Naive B cell (primary cell): ENCODE results near the gene NIPBL. TPM values are rescaled to one million over a fixed set of nuclear protein-coding genes. Genes with fewer than 3 reads are reported as not detected.
"Not testable (repeated sequence)": the region's sequence is repeated elsewhere in the genome, so short reads cannot be mapped to it uniquely, and the experiment has no call there.

Source experiments
- ATAC-seq, 2 donors: fragments of 150-1000 bp; cut with Tn5 transposase; 2 replicates each; pipeline ENCODE4 v1.10.0; 2021; ENCODE audit warnings: low read depth in 2 of 2, mild to moderate bottlenecking in 2 of 2, moderate library complexity in 2 of 2
- DNase-seq: peaks from one replicate; pipeline ENCODE4 v3.0.0; 2022
- H3K27ac Mint-ChIP-seq, 6 donors: one replicate each; pipeline ENCODE4 v1.8.0; 2020 to 2022; ENCODE audit warnings: mild to moderate bottlenecking in 6 of 6, mixed read lengths in 6 of 6, moderate library complexity in 5 of 6, inconsistent platforms in 2 of 6
- H3K27me3 Mint-ChIP-seq, 3 donors: one replicate each; pipeline ENCODE4 v1.8.0; 2021 to 2022; ENCODE audit warnings: mixed read lengths in 3 of 3, mild to moderate bottlenecking in 1 of 3
- H3K36me3 Mint-ChIP-seq, 2 donors: one replicate each; pipeline ENCODE4 v1.8.0; 2020 to 2022; ENCODE audit warnings: mixed read lengths in 2 of 2, inconsistent platforms in 1 of 2, mild to moderate bottlenecking in 1 of 2
- H3K4me1 Mint-ChIP-seq, 3 donors: one replicate each; pipeline ENCODE4 v1.8.0; 2020 to 2022; ENCODE audit warnings: mixed read lengths in 3 of 3, inconsistent platforms in 1 of 3, mild to moderate bottlenecking in 1 of 3, moderate library complexity in 1 of 3
- H3K4me3 Mint-ChIP-seq, 8 donors: one replicate each; pipeline ENCODE4 v1.8.0; 2020 to 2022; ENCODE audit warnings: mild to moderate bottlenecking in 8 of 8, mixed read lengths in 8 of 8, moderate library complexity in 8 of 8, inconsistent platforms in 2 of 8
- H3K9me3 Mint-ChIP-seq, 7 donors: one replicate each; pipeline ENCODE4 v1.8.0; 2020 to 2022; ENCODE audit warnings: mixed read lengths in 7 of 7, mild to moderate bottlenecking in 5 of 7, inconsistent platforms in 2 of 7, moderate library complexity in 1 of 7
- polyA plus RNA-seq, 6 donors: library from polyadenylated mRNA; unstranded; fragments of 300-500 nt; fragmentation: Illumina TruSeq; gene quantifications; one replicate each; pipeline ENCODE4 v1.2.3, GENCODE V29; 2021; ENCODE audit warnings: low read depth in 6 of 6

Gene NIPBL
- polyA plus RNA-seq, 6 donors from 2014 or later = 8.8 to 47.4 (median 17.0) TPM

GRCh38 chr5:37080697-37081096 is 204.1 kb downstream of the NIPBL start:
- Mint-ChIP-seq H3K36me3 (peaks cover 27 to 37% of the 10 kb centered on the region in 2 donors), H3K27me3 (no peaks in the 10 kb centered on the region), H3K9me3 (peaks cover 0 to 9% (median 0%) of the 10 kb centered on the region in 7 donors), H3K4me3 (no peak overlapping the region), H3K27ac (peak overlapping the region in 1 of 6 donors; percentile 59), H3K4me1 (no peaks in the 10 kb centered on the region)
- DNase-seq (no peak), ATAC-seq (no peak)

- peaks cover 38 to 46% of the 10 kb centered on the region in 2 donors for H3K36me3 Mint-ChIP-seq
- ATAC-seq, H3K4me1 Mint-ChIP-seq, H3K4me3 Mint-ChIP-seq, H3K27me3 Mint-ChIP-seq, H3K9me3 Mint-ChIP-seq, DNase-seq: not testable (repeated sequence)
- H3K27ac Mint-ChIP-seq = peak overlapping the region in 1 of 6 donors; percentile 41
Measured at GRCh38 chr5:37082977-37083376, 206.4 kb downstream of the NIPBL start.

GRCh38 chr5:37086026-37086425 is 209.5 kb downstream of the NIPBL start:
- not testable (repeated sequence) for H3K27me3 Mint-ChIP-seq, H3K4me1 Mint-ChIP-seq, H3K9me3 Mint-ChIP-seq, DNase-seq, H3K4me3 Mint-ChIP-seq, ATAC-seq, H3K27ac Mint-ChIP-seq
- H3K36me3 Mint-ChIP-seq = peaks cover 33 to 36% of the 10 kb centered on the region in 2 donors

- Mint-ChIP-seq H3K36me3 (peaks cover 33 to 37% of the 10 kb centered on the region in 2 donors), H3K4me3 (no peak overlapping the region), H3K9me3 (peaks cover 0 to 4% (median 0%) of the 10 kb centered on the region in 7 donors), H3K27me3 (no peaks in the 10 kb centered on the region), H3K4me1 (no peaks in the 10 kb centered on the region), H3K27ac (peak overlapping the region in 1 of 6 donors; percentile 14)
- ATAC-seq (no peak), DNase-seq (no peak)
Measured at GRCh38 chr5:37086466-37087173, 210.1 kb downstream of the NIPBL start.

- H3K36me3 Mint-ChIP-seq = peaks cover 27 to 28% of the 10 kb centered on the region in 2 donors
- H3K4me3 Mint-ChIP-seq = no peak overlapping the region
- H3K9me3 Mint-ChIP-seq = peaks cover 0 to 4% (median 0%) of the 10 kb centered on the region in 7 donors
- H3K4me1 Mint-ChIP-seq = no peaks in the 10 kb centered on the region
- H3K27me3 Mint-ChIP-seq = no peaks in the 10 kb centered on the region
- DNase-seq (no peak), ATAC-seq (no peak)
- no peak overlapping the region for H3K27ac Mint-ChIP-seq
Measured at GRCh38 chr5:37088009-37088408, 211.4 kb downstream of the NIPBL start.

GRCh38 chr5:37090123-37090726 is 213.7 kb downstream of the NIPBL start:
- Mint-ChIP-seq H3K36me3 (peaks cover 33 to 41% of the 10 kb centered on the region in 2 donors), H3K9me3 (peaks cover 2 to 10% (median 5%) of the 10 kb centered on the region in 7 donors), H3K4me1 (no peaks in the 10 kb centered on the region), H3K27me3 (no peaks in the 10 kb centered on the region), H3K27ac (no peak overlapping the region), H3K4me3 (no peak overlapping the region)
- DNase-seq (no peak), ATAC-seq (no peak)

GRCh38 chr5:37090781-37091180 is 214.2 kb downstream of the NIPBL start:
- Mint-ChIP-seq H3K4me3 (no peak overlapping the region), H3K27me3 (no peaks in the 10 kb centered on the region), H3K4me1 (no peaks in the 10 kb centered on the region), H3K27ac (no peak overlapping the region), H3K36me3 (peaks cover 32 to 37% of the 10 kb centered on the region in 2 donors), H3K9me3 (peaks cover 2 to 11% (median 5%) of the 10 kb centered on the region in 7 donors)
- ATAC-seq (no peak), DNase-seq (no peak)

GRCh38 chr5:37093795-37094194 is 217.2 kb downstream of the NIPBL start:
- DNase-seq, H3K4me1 Mint-ChIP-seq, H3K27ac Mint-ChIP-seq: not testable (repeated sequence)

GRCh38 chr5:37099267-37099666 is 222.7 kb downstream of the NIPBL start:
- not testable (repeated sequence) for H3K27me3 Mint-ChIP-seq, H3K4me1 Mint-ChIP-seq, DNase-seq, H3K4me3 Mint-ChIP-seq, H3K27ac Mint-ChIP-seq, ATAC-seq
- H3K36me3 Mint-ChIP-seq = peaks cover 45 to 52% of the 10 kb centered on the region in 2 donors
- H3K9me3 Mint-ChIP-seq = peaks cover 20 to 81% (median 60%) of the 10 kb centered on the region in 7 donors

More at GRCh38 chr5:37093795-37094194, 217.2 kb downstream of the NIPBL start:
- not testable (repeated sequence) for H3K27me3 Mint-ChIP-seq, ATAC-seq, H3K4me3 Mint-ChIP-seq
- Mint-ChIP-seq H3K36me3 (peaks cover 37 to 46% of the 10 kb centered on the region in 2 donors), H3K9me3 (peaks cover 9 to 41% (median 25%) of the 10 kb centered on the region in 7 donors)

GRCh38 chr5:37103302-37103701 is 226.7 kb downstream of the NIPBL start:
- H3K36me3 Mint-ChIP-seq = peaks cover 41 to 51% of the 10 kb centered on the region in 2 donors

GRCh38 chr5:37109338-37109737 is 232.8 kb downstream of the NIPBL start:
- Mint-ChIP-seq H3K9me3 (peaks cover 0 to 4% (median 2%) of the 10 kb centered on the region in 7 donors), H3K4me3 (no peak overlapping the region), H3K4me1 (peaks cover 5 to 7% (median 5%) of the 10 kb centered on the region in 3 donors), H3K36me3 (peaks cover 34 to 52% of the 10 kb centered on the region in 2 donors), H3K27me3 (no peaks in the 10 kb centered on the region), H3K27ac (no peak overlapping the region)
- ATAC-seq = no peak
- DNase-seq = no peak

More at GRCh38 chr5:37103302-37103701, 226.7 kb downstream of the NIPBL start:
- ATAC-seq (no peak), DNase-seq (no peak)
- no peaks in the 10 kb centered on the region for H3K27me3 Mint-ChIP-seq
- no peak overlapping the region for H3K4me3 Mint-ChIP-seq
- no peak overlapping the region for H3K27ac Mint-ChIP-seq
- peaks cover 11 to 45% (median 39%) of the 10 kb centered on the region in 7 donors for H3K9me3 Mint-ChIP-seq
- no peaks in the 10 kb centered on the region for H3K4me1 Mint-ChIP-seq

- DNase-seq (no peak), ATAC-seq (no peak)
- peak overlapping the region in 1 of 6 donors; percentile 0 for H3K27ac Mint-ChIP-seq
- H3K27me3 Mint-ChIP-seq = no peaks in the 10 kb centered on the region
- H3K36me3 Mint-ChIP-seq = peaks cover 34 to 51% of the 10 kb centered on the region in 2 donors
- H3K4me3 Mint-ChIP-seq = no peak overlapping the region
- H3K4me1 Mint-ChIP-seq = peaks cover 5 to 7% (median 5%) of the 10 kb centered on the region in 3 donors
- peaks cover 0 to 4% (median 3%) of the 10 kb centered on the region in 7 donors for H3K9me3 Mint-ChIP-seq
Measured at GRCh38 chr5:37110135-37110534, 233.6 kb downstream of the NIPBL start.

GRCh38 chr5:37111426-37112382 is 235.1 kb downstream of the NIPBL start:
- Mint-ChIP-seq H3K4me3 (no peak overlapping the region), H3K27me3 (no peaks in the 10 kb centered on the region), H3K27ac (peak overlapping the region in 1 of 6 donors; percentile 18), H3K4me1 (peaks cover 5 to 7% (median 5%) of the 10 kb centered on the region in 3 donors), H3K9me3 (peaks cover 0 to 4% (median 3%) of the 10 kb centered on the region in 7 donors), H3K36me3 (peaks cover 34 to 48% of the 10 kb centered on the region in 2 donors)
- ATAC-seq (no peak), DNase-seq (no peak)
